Mucosa of stomach (tissue), 1 donor: ENCODE data around the gene TRIP4.

Experiments
- H3K27me3 ChIP-seq: one replicate; pipeline ENCODE4 v1.7.0; 2013; ENCODE audit warnings: mild to moderate bottlenecking, low read length; ENCODE audit not compliant: control insufficient read depth, insufficient read depth
- H3K36me3 ChIP-seq: one replicate; pipeline ENCODE4 v1.7.0; 2013; ENCODE audit warnings: low read length; ENCODE audit not compliant: control insufficient read depth, insufficient read depth
- H3K4me1 ChIP-seq: one replicate; pipeline ENCODE4 v1.7.0; 2013; ENCODE audit warnings: mild to moderate bottlenecking, low read length; ENCODE audit not compliant: control insufficient read depth, insufficient read depth
- H3K4me3 ChIP-seq: one replicate; pipeline ENCODE4 v1.7.0; 2013; ENCODE audit warnings: low read length
- H3K9ac ChIP-seq: one replicate; pipeline ENCODE4 v1.7.0; 2013; ENCODE audit warnings: mild to moderate bottlenecking, low read length, moderate library complexity
- H3K9me3 ChIP-seq: one replicate; pipeline ENCODE4 v1.7.0; 2013; ENCODE audit warnings: mild to moderate bottlenecking, low read length, moderate library complexity; ENCODE audit not compliant: control insufficient read depth
- donor health status: Pancreatic carcinoma.

Gene TRIP4

GRCh38 chr15:64437982-64438381 is 50.3 kb downstream of the TRIP4 start:
- Histone ChIP-seq H3K27me3 (no peaks in the 10 kb centered on the region), H3K36me3 (no peaks in the 10 kb centered on the region), H3K9ac (no peak overlapping the region), H3K9me3 (no peaks in the 10 kb centered on the region), H3K4me1 (peaks cover 2% of the 10 kb centered on the region), H3K4me3 (no peak overlapping the region)

- Histone ChIP-seq H3K36me3 (no peaks in the 10 kb centered on the region), H3K9me3 (no peaks in the 10 kb centered on the region), H3K27me3 (no peaks in the 10 kb centered on the region), H3K9ac (no peak overlapping the region), H3K4me1 (peaks cover 11% of the 10 kb centered on the region), H3K4me3 (no peak overlapping the region)
Observed at GRCh38 chr15:64438653-64439447, 51.2 kb downstream of the TRIP4 start.

- Histone ChIP-seq H3K27me3 (no peaks in the 10 kb centered on the region), H3K9me3 (no peaks in the 10 kb centered on the region), H3K4me1 (peaks cover 16% of the 10 kb centered on the region), H3K9ac (no peak overlapping the region), H3K4me3 (no peak overlapping the region), H3K36me3 (no peaks in the 10 kb centered on the region)
Observed at GRCh38 chr15:64441852-64442251, 54.2 kb downstream of the TRIP4 start.

- Histone ChIP-seq H3K9ac (no peak overlapping the region), H3K27me3 (no peaks in the 10 kb centered on the region), H3K36me3 (no peaks in the 10 kb centered on the region), H3K9me3 (no peaks in the 10 kb centered on the region), H3K4me1 (peaks cover 16% of the 10 kb centered on the region), H3K4me3 (no peak overlapping the region)
Observed at GRCh38 chr15:64443016-64443415, 55.4 kb downstream of the TRIP4 start.

GRCh38 chr15:64443747-64444621 is 56.3 kb downstream of the TRIP4 start:
- peaks cover 16% of the 10 kb centered on the region for H3K4me1 ChIP-seq
- no peak overlapping the region for H3K9ac ChIP-seq
- no peaks in the 10 kb centered on the region for H3K36me3 ChIP-seq
- H3K27me3 ChIP-seq, result no peaks in the 10 kb centered on the region
- no peaks in the 10 kb centered on the region for H3K9me3 ChIP-seq
- no peak overlapping the region for H3K4me3 ChIP-seq

- Histone ChIP-seq H3K9ac (no peak overlapping the region), H3K36me3 (no peaks in the 10 kb centered on the region), H3K27me3 (no peaks in the 10 kb centered on the region), H3K4me3 (no peak overlapping the region), H3K4me1 (peaks cover 16% of the 10 kb centered on the region), H3K9me3 (no peaks in the 10 kb centered on the region)
Observed at GRCh38 chr15:64444836-64445235, 57.2 kb downstream of the TRIP4 start.

GRCh38 chr15:64447536-64448315 is 60.1 kb downstream of the TRIP4 start:
- H3K4me3 ChIP-seq, result no peak overlapping the region
- no peaks in the 10 kb centered on the region for H3K9me3 ChIP-seq
- H3K4me1 ChIP-seq, result peaks cover 16% of the 10 kb centered on the region
- no peak overlapping the region for H3K9ac ChIP-seq
- no peaks in the 10 kb centered on the region for H3K27me3 ChIP-seq
- H3K36me3 ChIP-seq, result no peaks in the 10 kb centered on the region

- Histone ChIP-seq H3K9ac (no peak overlapping the region), H3K36me3 (no peaks in the 10 kb centered on the region), H3K27me3 (no peaks in the 10 kb centered on the region), H3K9me3 (no peaks in the 10 kb centered on the region), H3K4me1 (peaks cover 6% of the 10 kb centered on the region), H3K4me3 (no peak overlapping the region)
Observed at GRCh38 chr15:64452988-64453688, 65.5 kb downstream of the TRIP4 start.

- Histone ChIP-seq H3K4me3 (no peak overlapping the region), H3K36me3 (no peaks in the 10 kb centered on the region), H3K27me3 (no peaks in the 10 kb centered on the region), H3K9ac (no peak overlapping the region), H3K9me3 (no peaks in the 10 kb centered on the region), H3K4me1 (peaks cover 6% of the 10 kb centered on the region)
Observed at GRCh38 chr15:64453689-64454037, 66.0 kb downstream of the TRIP4 start.

GRCh38 chr15:64454282-64454681 is 66.6 kb downstream of the TRIP4 start:
- H3K4me3 ChIP-seq, result no peak overlapping the region
- H3K36me3 ChIP-seq, result no peaks in the 10 kb centered on the region
- peaks cover 6% of the 10 kb centered on the region for H3K4me1 ChIP-seq

GRCh38 chr15:64455961-64456371 is 68.3 kb downstream of the TRIP4 start:
- no peaks in the 10 kb centered on the region for H3K9me3 ChIP-seq
- H3K9ac ChIP-seq, result no peak overlapping the region
- no peaks in the 10 kb centered on the region for H3K27me3 ChIP-seq
- no peak overlapping the region for H3K4me3 ChIP-seq
- H3K4me1 ChIP-seq, result peaks cover 10% of the 10 kb centered on the region
- H3K36me3 ChIP-seq, result no peaks in the 10 kb centered on the region

More at GRCh38 chr15:64454282-64454681, 66.6 kb downstream of the TRIP4 start:
- Histone ChIP-seq H3K9me3 (no peaks in the 10 kb centered on the region), H3K9ac (no peak overlapping the region), H3K27me3 (no peaks in the 10 kb centered on the region)
